Spleen (tissue), 7 donors: ENCODE results near the gene GALNT8.

ENCODE experiments used
- POLR2A ChIP-seq, 3 donors: fragments of 450-650 bp; IDR thresholded peaks; one replicate each; pipeline ENCODE4 v1.5.1; 2017; ENCODE audit warnings: antibody characterized with exemption in 3 of 3, mild to moderate bottlenecking in 1 of 3
- POLR2AphosphoS5 ChIP-seq, 3 donors: sonication (generic); formaldehyde crosslinking; IDR thresholded peaks; one replicate each; pipeline ENCODE4 v1.5.1; 2017; ENCODE audit warnings: antibody characterized with exemption in 3 of 3
- TF ChIP-seq, protein P1 (sequence below), 11 experiments: fragments of 200-600 bp in 7 of 11; fragments of 450-650 bp in 4 of 11; sonication (generic) in 4 of 11; IDR thresholded peaks in 8 of 11; conservative IDR thresholded peaks in 3 of 11; 1 replicate in 7 of 11; 2 replicates in 4 of 11; pipeline versions ENCODE4 v1.4.0 to v1.8.0; 2016 to 2021; ENCODE audit warnings: antibody characterized with exemption in 11 of 11, inconsistent platforms in 4 of 11, mild to moderate bottlenecking in 1 of 11
- donor health status: DM: no; HTN: no; CAD: no; lungs with moderate emphysema.
- donor health status: DM: no; HTN: no; CAD: no.
- donor health status: DM: no; HTN: no; CAD: no.

DNA sequence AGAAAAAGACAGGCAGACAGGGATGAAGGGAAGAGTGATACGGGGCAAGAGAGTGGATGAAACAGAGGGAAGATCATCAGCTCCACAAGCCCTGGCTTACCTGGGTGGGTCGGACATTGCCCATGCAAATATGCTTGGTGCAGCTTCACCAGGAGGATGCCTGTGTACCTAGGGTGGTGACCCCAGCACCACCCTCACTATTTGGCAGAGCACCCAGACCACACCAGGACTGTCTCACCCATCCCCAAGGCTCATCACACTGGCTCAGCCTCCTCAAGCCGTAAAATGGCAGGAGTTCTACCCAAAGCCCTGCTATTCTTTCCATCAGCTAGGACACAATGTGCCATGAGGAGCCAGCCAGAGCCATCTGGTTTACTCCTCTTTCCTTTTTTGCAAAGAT is 3.0 kb downstream of the GALNT8 start:
- TF ChIP-seq POLR2A (IDR thresholded peaks at IDR 0.05) (no peak), POLR2AphosphoS5 (IDR thresholded peaks at IDR 0.05) (no peak)
- TF ChIP-seq, protein P1, sequence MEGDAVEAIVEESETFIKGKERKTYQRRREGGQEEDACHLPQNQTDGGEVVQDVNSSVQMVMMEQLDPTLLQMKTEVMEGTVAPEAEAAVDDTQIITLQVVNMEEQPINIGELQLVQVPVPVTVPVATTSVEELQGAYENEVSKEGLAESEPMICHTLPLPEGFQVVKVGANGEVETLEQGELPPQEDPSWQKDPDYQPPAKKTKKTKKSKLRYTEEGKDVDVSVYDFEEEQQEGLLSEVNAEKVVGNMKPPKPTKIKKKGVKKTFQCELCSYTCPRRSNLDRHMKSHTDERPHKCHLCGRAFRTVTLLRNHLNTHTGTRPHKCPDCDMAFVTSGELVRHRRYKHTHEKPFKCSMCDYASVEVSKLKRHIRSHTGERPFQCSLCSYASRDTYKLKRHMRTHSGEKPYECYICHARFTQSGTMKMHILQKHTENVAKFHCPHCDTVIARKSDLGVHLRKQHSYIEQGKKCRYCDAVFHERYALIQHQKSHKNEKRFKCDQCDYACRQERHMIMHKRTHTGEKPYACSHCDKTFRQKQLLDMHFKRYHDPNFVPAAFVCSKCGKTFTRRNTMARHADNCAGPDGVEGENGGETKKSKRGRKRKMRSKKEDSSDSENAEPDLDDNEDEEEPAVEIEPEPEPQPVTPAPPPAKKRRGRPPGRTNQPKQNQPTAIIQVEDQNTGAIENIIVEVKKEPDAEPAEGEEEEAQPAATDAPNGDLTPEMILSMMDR (IDR thresholded peaks at IDR 0.05 in 8 of 11, conservative IDR thresholded peaks at IDR 0.05 in 3 of 11), result no peak
